B cell (primary cell): ENCODE results near the gene RORC.

Source experiments
- EZH2 ChIP-seq: IDR thresholded peaks from 2 replicates; pipeline ENCODE4 v1.6.1; 2012; ENCODE audit warnings: borderline replicate concordance, low read depth, mild to moderate bottlenecking, moderate library complexity, low read length; ENCODE audit not compliant: insufficient read depth, poor library complexity, severe bottlenecking
- TF ChIP-seq, protein P1 (sequence below): fragments of 200-600 bp; IDR thresholded peaks from one replicate; pipeline ENCODE4 v1.8.0; 2022; ENCODE audit warnings: antibody characterized with exemption, mild to moderate bottlenecking

DNA sequence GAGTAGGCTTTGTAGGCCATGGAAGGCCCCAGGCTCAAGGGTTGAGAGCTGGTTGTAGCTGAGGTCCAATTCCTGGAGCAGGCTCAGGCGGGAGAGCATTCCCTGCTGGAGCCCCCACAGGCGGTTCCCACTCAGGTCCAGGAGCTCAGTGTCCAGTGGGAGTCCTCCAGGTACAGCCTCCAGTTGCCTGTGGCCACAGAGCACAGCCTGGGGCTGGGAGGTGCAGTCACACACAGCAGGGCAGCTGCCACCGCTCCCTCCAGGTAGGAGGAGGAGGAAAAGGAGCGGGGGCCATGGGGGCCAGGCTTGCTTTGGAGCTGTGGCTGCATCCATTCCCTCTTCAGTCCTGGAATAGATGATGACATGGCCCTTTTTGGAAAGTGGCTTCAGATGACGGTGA, 29.2 kb downstream of the RORC start:
- TF ChIP-seq, protein P1, sequence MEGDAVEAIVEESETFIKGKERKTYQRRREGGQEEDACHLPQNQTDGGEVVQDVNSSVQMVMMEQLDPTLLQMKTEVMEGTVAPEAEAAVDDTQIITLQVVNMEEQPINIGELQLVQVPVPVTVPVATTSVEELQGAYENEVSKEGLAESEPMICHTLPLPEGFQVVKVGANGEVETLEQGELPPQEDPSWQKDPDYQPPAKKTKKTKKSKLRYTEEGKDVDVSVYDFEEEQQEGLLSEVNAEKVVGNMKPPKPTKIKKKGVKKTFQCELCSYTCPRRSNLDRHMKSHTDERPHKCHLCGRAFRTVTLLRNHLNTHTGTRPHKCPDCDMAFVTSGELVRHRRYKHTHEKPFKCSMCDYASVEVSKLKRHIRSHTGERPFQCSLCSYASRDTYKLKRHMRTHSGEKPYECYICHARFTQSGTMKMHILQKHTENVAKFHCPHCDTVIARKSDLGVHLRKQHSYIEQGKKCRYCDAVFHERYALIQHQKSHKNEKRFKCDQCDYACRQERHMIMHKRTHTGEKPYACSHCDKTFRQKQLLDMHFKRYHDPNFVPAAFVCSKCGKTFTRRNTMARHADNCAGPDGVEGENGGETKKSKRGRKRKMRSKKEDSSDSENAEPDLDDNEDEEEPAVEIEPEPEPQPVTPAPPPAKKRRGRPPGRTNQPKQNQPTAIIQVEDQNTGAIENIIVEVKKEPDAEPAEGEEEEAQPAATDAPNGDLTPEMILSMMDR, result no peak
- no peak for TF ChIP-seq EZH2
